AG10803 (cell line): ENCODE results near the gene MPL.

ENCODE experiments used
- DNase-seq: peaks from one replicate; pipeline ENCODE4 v3.0.0; 2010; ENCODE audit warnings: low read depth
- H3K4me3 ChIP-seq: 2 replicates; pipeline ENCODE4 v1.5.1; 2011; ENCODE audit warnings: mild to moderate bottlenecking, low read length, control low read depth
- TF ChIP-seq, protein P1 (sequence below): conservative IDR thresholded peaks from 2 replicates; pipeline ENCODE4 v1.5.1; 2011; ENCODE audit warnings: mild to moderate bottlenecking, low read length, control low read depth, inconsistent platforms

The MPL gene

DNA sequence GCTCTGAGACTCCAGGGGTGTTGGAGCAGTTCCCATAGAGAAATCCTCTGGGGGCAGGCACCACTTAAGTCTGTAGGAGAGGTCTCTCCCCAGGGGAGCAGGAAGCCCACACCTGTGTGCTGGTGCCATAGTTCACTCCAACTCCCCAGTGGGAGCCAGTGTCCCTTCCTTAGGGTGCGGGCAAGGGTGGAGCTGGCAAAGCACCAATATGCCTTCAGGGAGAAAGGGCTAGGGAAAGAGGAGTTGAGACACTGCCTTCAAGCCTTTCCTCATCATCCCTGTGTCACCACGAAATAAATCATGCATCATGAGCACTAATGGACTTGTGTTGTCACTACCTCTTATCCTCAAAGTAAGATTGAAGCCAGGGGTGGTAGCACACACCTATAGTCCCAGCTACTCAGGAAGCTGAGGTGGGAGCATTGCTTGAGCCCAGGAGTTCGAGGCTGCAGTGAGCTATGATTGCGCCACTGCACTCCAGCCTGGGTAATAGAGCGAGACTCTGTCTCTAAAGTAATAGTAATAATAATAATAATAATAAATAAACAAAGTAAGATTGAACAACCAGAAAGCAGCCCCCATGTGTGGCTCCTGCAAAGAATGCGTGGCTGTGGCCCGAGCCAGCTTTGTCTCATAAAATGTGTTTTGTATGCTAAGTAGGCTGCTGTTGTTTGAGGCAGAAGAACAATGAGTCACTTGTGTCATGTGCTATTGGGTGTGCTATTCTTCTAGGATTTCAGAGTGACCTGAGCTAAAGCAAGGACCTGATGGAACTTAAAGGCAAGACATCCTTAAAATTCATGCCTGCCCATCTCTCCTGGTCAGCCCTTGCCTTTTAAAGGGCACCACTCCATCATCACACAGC is 43.5 kb upstream of the MPL start:
- peak; percentile 46 for DNase-seq
- TF ChIP-seq, protein P1, sequence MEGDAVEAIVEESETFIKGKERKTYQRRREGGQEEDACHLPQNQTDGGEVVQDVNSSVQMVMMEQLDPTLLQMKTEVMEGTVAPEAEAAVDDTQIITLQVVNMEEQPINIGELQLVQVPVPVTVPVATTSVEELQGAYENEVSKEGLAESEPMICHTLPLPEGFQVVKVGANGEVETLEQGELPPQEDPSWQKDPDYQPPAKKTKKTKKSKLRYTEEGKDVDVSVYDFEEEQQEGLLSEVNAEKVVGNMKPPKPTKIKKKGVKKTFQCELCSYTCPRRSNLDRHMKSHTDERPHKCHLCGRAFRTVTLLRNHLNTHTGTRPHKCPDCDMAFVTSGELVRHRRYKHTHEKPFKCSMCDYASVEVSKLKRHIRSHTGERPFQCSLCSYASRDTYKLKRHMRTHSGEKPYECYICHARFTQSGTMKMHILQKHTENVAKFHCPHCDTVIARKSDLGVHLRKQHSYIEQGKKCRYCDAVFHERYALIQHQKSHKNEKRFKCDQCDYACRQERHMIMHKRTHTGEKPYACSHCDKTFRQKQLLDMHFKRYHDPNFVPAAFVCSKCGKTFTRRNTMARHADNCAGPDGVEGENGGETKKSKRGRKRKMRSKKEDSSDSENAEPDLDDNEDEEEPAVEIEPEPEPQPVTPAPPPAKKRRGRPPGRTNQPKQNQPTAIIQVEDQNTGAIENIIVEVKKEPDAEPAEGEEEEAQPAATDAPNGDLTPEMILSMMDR, result no peak
- no peak overlapping the region for H3K4me3 ChIP-seq

DNA sequence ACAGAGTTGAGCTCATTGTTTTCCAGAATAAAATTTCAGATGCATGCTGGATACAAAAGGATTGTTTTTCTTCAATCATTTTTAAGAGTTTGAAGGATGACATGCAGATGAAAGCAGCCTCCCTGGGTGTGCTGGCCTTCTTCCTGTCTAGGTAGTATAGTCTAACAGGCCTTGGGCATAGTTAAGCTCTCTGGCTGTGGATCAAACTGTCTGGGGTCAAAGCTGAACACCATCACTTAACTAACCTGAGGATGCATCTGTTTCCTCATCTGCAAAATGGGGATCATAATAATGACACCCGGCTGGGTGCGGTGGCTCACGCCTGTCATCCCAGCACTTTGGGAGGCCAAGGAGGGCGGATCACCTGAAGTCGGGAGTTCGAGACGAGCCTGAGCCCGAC is 42.9 kb upstream of the MPL start:
- H3K4me3 ChIP-seq, result no peak overlapping the region
- TF ChIP-seq, protein P1, result no peak
- no peak for DNase-seq

DNA sequence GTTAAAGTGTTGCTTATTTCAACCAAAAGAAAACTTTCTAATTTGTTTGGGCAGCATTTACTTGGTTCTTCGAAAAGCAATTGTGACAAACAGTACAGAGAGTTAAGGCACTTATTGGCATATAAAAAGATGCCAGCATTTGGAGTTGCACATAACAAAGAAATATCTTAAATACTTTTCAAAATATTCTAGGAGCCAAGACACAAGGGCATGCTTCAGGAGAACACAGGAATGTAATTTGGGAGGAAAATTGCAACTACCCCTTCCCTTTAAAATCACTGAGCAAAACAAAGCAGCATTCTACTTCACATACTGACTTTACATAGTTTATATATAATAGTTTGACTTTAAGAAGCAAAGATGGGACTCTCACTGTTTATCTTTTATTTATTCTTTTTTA is 41.4 kb upstream of the MPL start:
- DNase-seq, result peak; percentile 42
- TF ChIP-seq, protein P1, result no peak
- H3K4me3 ChIP-seq, result no peak overlapping the region

DNA sequence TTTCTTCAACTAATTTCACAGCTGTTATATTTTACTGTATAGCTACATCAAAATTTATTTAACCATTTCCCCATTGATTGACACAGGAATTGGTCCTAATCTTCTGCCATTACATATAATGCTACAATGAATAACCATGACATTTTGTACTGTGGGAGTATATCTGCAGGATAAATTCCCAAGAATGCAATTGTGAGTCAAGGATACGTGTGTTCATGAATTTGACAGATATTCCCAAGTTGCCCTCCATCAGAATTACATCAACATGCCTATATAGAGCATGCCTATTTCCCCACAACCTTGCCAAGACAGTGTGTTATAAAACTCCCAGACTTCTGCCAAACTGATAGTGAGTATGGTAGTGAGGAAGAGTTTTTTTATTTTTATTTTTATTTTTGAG is 39.6 kb upstream of the MPL start:
- TF ChIP-seq, protein P1, result no peak
- DNase-seq, result no peak
- H3K4me3 ChIP-seq, result no peak overlapping the region

DNA sequence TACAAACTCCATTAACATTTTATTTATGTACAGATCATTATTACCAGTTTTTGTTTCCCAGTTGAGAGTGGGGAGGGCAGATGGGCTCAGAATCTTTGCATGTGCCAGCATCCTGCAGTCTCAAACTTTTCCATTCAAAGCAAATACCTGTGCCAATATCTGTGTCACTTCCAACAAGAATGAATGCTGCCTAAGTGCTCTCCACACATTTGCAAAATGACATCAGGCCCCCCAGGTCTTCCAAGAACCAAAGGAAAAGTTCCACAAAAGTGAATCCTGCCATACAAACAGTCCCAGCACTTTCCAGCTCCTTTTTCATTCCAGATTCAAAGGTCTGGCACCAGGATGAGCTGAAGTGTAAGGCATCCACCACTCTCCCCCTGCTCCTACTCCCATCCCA is 38.5 kb upstream of the MPL start:
- H3K4me3 ChIP-seq, result no peak overlapping the region
- no peak for DNase-seq
- TF ChIP-seq, protein P1, result no peak

DNA sequence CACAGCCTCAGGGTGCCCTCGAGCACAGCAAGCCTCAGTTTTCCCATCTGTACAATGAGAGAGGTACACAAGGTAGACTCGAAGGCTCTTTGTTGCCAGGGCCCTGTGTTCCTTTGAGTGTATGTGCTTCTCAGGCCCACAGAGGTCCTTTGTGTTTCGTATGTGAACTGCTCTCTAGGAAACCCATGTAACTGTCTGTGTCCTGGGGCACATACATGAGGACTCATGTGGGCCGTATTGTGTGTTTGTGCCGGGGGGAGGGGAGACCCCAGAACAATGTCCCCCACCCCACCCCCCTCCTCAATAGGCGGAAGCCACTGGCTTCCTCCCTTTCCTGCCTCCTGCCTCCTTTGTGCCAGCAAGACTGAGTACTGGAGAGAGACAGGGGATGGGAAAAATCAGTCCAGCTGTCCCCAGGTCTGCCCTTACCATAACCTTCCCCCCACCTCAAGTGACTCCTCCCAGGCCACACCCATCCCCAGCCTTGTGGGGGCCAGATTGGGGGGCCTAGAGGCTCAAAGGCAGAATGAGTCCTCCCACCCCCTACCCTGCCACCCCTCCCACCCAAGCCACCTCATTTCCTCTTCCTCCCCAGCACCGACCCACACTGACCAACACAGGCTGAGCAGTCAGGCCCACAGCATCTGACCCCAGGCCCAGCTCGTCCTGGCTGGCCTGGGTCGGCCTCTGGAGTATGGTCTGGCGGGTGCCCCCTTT is 37.1 kb upstream of the MPL start, which contains the start of gene TIE1:
TSS of gene TIE1 (plus strand) at position 605 of the 717 bp plus-strand sequence. CDS start at position 695, 90 bp downstream.
- no peak within 1 kb of the TSS for H3K4me3 ChIP-seq
- TF ChIP-seq, protein P1, result no peak
- no peak for DNase-seq

DNA sequence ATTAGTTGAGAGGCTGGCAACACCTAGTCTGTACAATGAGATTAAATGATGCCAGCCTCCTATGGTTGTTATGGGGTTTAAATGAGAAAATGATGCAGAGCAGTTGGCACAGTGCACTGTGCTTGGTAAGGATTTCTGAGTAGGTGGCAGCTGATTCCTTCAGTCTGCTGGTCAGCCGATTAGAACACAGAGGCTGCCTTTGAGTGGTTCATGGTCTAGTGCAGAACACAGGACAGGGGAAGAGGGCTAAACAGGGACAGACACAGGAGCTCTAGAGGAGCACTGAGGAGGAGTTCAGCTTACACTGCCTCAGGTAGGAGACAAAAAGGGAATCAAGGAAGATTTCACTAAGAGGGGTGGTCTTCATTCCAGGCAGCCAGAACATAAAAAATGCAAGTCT is 35.4 kb upstream of the MPL start:
- H3K4me3 ChIP-seq, result no peak overlapping the region
- TF ChIP-seq, protein P1, result no peak
- DNase-seq, result no peak
